HEK293T (cell line): ENCODE data around the gene FGGY.

ENCODE experiments used
- CTCF ChIA-PET: fragments of 350-600 bp; formaldehyde crosslinking; extraction: SDS; loops from one replicate; lab custom pipeline; 2021; ENCODE audit warnings: antibody characterized with exemption, inconsistent platforms; lab: Yijun Ruan, JAX
- POLR2A ChIA-PET: fragments of 350-600 bp; formaldehyde crosslinking; extraction: SDS; loops from one replicate; lab custom pipeline; 2020; ENCODE audit warnings: antibody characterized with exemption, inconsistent platforms; lab: Yijun Ruan, JAX
- DNase-seq: peaks from one replicate; pipeline ENCODE4 v3.0.0; 2012; ENCODE audit warnings: mixed read lengths; ENCODE audit errors: extremely low spot score
- ARNT ChIP-seq: fragments of 450-650 bp; IDR thresholded peaks from 2 replicates; pipeline ENCODE4 v1.6.1; 2017; ENCODE audit warnings: mild to moderate bottlenecking
- BHLHE40 ChIP-seq: fragments of 450-650 bp; IDR thresholded peaks from 2 replicates; pipeline ENCODE4 v1.6.1; 2016; ENCODE audit warnings: mild to moderate bottlenecking, moderate library complexity, borderline replicate concordance
- CTBP1 ChIP-seq: fragments of 450-650 bp; IDR thresholded peaks from 2 replicates; pipeline ENCODE4 v1.6.1; 2016; ENCODE audit warnings: borderline replicate concordance
- ELF4 ChIP-seq: fragments of 450-650 bp; IDR thresholded peaks from 2 replicates; pipeline ENCODE4 v1.6.1; 2017; ENCODE audit warnings: antibody characterized with exemption
- FOXA1 ChIP-seq: fragments of 450-650 bp; IDR thresholded peaks from 2 replicates; pipeline ENCODE4 v1.6.1; 2016; ENCODE audit warnings: mild to moderate bottlenecking
- FOXK2 ChIP-seq: fragments of 450-650 bp; IDR thresholded peaks from 2 replicates; pipeline ENCODE4 v1.6.1; 2016; ENCODE audit warnings: mild to moderate bottlenecking
- FOXM1 ChIP-seq: fragments of 450-650 bp; IDR thresholded peaks from 2 replicates; pipeline ENCODE4 v1.6.1; 2017; ENCODE audit warnings: mild to moderate bottlenecking, borderline replicate concordance
- HDGF ChIP-seq: fragments of 450-650 bp; IDR thresholded peaks from 2 replicates; pipeline ENCODE4 v1.6.1; 2017; ENCODE audit warnings: antibody characterized with exemption, borderline replicate concordance
- L3MBTL2 ChIP-seq: fragments of 450-650 bp; conservative IDR thresholded peaks from 2 replicates; pipeline ENCODE4 v1.6.1; 2016; ENCODE audit warnings: mild to moderate bottlenecking
- LEF1 ChIP-seq: fragments of 450-650 bp; IDR thresholded peaks from 2 replicates; pipeline ENCODE4 v1.6.1; 2017; ENCODE audit warnings: mild to moderate bottlenecking, borderline replicate concordance
- NFRKB ChIP-seq: fragments of 450-650 bp; IDR thresholded peaks from 2 replicates; pipeline ENCODE4 v1.6.1; 2016; ENCODE audit warnings: mild to moderate bottlenecking, moderate library complexity
- PKNOX1 ChIP-seq: fragments of 450-650 bp; IDR thresholded peaks from 2 replicates; pipeline ENCODE4 v1.6.1; 2016
- SP1 ChIP-seq: fragments of 450-650 bp; IDR thresholded peaks from 2 replicates; pipeline ENCODE4 v1.6.1; 2017
- SUZ12 ChIP-seq: fragments of 450-650 bp; IDR thresholded peaks from 2 replicates; pipeline ENCODE4 v1.6.1; 2016; ENCODE audit warnings: mild to moderate bottlenecking
- TARDBP ChIP-seq: fragments of 450-650 bp; IDR thresholded peaks from 2 replicates; pipeline ENCODE4 v1.6.1; 2016
- ZNF384 ChIP-seq: fragments of 450-650 bp; IDR thresholded peaks from 2 replicates; pipeline ENCODE4 v1.6.1; 2016

The FGGY gene

GRCh38 chr1:59699227-59699847 lies 402.4 kb downstream of the FGGY start:
- TF ChIP-seq SUZ12 (no peak), FOXA1 (no peak), LEF1 (no peak), NFRKB (no peak), BHLHE40 (no peak), CTBP1 (no peak), ARNT (no peak), FOXK2 (no peak), HDGF (no peak), L3MBTL2 (no peak), SP1 (no peak), TARDBP (no peak), FOXM1 (no peak), PKNOX1 (no peak), ELF4 (no peak)
- DNase-seq: peak; percentile 68
- ChIA-PET CTCF (interaction anchor here (0.7 to 2.0 kb wide), 14 partner anchors 9 to 961 kb away, joined by 3 to 5 read pairs (median 4); no protein-coding TSS in a partner anchor), POLR2A (interaction anchor here (1.1 kb wide), 1 partner anchor 916 kb away, joined by 5 read pairs; the partner anchor contains the start of gene JUN)

GRCh38 chr1:59701376-59701775 lies 404.5 kb downstream of the FGGY start:
- POLR2A ChIA-PET: no interaction called here
- TF ChIP-seq ZNF384 (no peak), ARNT (no peak), BHLHE40 (no peak), HDGF (no peak), CTBP1 (no peak), SUZ12 (no peak), FOXA1 (no peak), NFRKB (no peak), PKNOX1 (no peak), L3MBTL2 (no peak), LEF1 (no peak), ELF4 (no peak), FOXM1 (no peak)
- no peak for DNase-seq
- CTCF ChIA-PET: no interaction called here

- ChIA-PET POLR2A (no interaction called here), CTCF (interaction anchor here (1.2 kb wide), 1 partner anchor 57 kb away, joined by 4 read pairs; no protein-coding TSS in a partner anchor)
Measured at GRCh38 chr1:59703226-59703917, 406.5 kb downstream of the FGGY start.

GRCh38 chr1:59703918-59704378 lies 407.1 kb downstream of the FGGY start:
- no peak for TF ChIP-seq FOXK2
- TF ChIP-seq FOXM1: no peak
- no peak for TF ChIP-seq BHLHE40
- TF ChIP-seq LEF1: no peak
- no peak for TF ChIP-seq HDGF
- no peak for TF ChIP-seq ELF4
- TF ChIP-seq ZNF384: no peak
- POLR2A ChIA-PET: no interaction called here
- CTCF ChIA-PET: interaction anchor here (1.2 kb wide), 1 partner anchor 56 kb away, joined by 4 read pairs; no protein-coding TSS in a partner anchor
- no peak for DNase-seq

More at GRCh38 chr1:59703226-59703917, 406.5 kb downstream of the FGGY start:
- TF ChIP-seq TARDBP: no peak
- no peak for TF ChIP-seq ARNT
- TF ChIP-seq PKNOX1: no peak
- no peak for TF ChIP-seq SUZ12
- TF ChIP-seq FOXK2: no peak
- TF ChIP-seq LEF1: no peak
- no peak for TF ChIP-seq L3MBTL2
- no peak for TF ChIP-seq SP1
- TF ChIP-seq HDGF: no peak
- TF ChIP-seq ZNF384: no peak
- no peak for TF ChIP-seq ELF4
- TF ChIP-seq BHLHE40: no peak
- TF ChIP-seq CTBP1: no peak
- no peak for TF ChIP-seq NFRKB
- no peak for TF ChIP-seq FOXM1
- no peak for TF ChIP-seq FOXA1
- no peak for DNase-seq

- ChIA-PET POLR2A (no interaction called here), CTCF (no interaction called here)
- no peak for DNase-seq
- TF ChIP-seq BHLHE40 (no peak), NFRKB (no peak), SUZ12 (no peak)
Measured at GRCh38 chr1:59704716-59705115, 407.8 kb downstream of the FGGY start.
